Measurements from ENCODE around the gene TPX2.

DNA sequence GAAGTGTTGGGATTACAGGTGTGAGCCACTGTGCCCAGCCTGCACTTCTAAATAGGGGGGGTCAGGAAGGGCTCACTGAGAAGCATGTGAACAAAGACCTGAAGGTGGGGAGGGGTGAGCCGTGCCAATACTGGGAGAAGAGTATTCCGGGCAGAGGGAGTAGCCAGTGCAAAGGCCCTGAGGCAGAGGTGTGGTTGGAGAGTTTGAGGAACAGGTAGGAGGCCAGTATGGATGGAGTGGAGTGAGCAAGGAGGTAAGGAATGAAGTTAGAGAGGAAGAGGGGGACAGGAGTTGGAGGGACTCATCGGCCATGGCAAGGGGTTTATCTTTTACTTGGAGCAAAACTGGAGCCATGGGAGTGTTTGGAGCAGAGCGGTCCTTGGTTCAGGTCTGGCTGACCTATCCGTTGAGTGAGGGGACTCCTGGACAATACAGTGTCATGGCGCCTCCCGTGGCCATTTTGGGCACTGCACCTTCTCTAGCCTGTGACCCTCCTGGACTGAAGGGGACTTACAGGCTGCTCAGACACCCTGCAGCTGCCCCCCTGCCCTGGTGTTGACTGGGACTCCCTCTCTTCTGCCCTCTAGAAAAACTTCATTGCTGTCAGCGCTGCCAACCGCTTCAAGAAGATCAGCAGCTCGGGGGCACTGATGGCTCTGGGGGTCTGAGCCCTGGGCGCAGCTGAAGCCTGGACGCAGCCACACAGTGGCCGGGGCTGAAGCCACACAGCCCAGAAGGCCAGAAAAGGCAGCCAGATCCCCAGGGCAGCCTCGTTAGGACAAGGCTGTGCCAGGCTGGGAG lies 94.2 kb downstream of the TPX2 start:
- TF ChIP-seq, protein P1, sequence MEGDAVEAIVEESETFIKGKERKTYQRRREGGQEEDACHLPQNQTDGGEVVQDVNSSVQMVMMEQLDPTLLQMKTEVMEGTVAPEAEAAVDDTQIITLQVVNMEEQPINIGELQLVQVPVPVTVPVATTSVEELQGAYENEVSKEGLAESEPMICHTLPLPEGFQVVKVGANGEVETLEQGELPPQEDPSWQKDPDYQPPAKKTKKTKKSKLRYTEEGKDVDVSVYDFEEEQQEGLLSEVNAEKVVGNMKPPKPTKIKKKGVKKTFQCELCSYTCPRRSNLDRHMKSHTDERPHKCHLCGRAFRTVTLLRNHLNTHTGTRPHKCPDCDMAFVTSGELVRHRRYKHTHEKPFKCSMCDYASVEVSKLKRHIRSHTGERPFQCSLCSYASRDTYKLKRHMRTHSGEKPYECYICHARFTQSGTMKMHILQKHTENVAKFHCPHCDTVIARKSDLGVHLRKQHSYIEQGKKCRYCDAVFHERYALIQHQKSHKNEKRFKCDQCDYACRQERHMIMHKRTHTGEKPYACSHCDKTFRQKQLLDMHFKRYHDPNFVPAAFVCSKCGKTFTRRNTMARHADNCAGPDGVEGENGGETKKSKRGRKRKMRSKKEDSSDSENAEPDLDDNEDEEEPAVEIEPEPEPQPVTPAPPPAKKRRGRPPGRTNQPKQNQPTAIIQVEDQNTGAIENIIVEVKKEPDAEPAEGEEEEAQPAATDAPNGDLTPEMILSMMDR (IDR thresholded peaks at IDR 0.05): peak; percentile 60 to 82 (median 75)
- TF ChIP-seq POLR2A (IDR thresholded peaks at IDR 0.05): no peak
- TF ChIP-seq POLR2AphosphoS5 (IDR thresholded peaks at IDR 0.05): no peak
- TF ChIP-seq EP300 (IDR thresholded peaks at IDR 0.05): no peak
